Kidney capillary endothelial cell (primary cell): Measurements from ENCODE around the gene SH2D1B.
"Not testable (repeated sequence)": the region's sequence is repeated elsewhere in the genome, so short reads cannot be mapped to it uniquely, and the experiment has no call there.

ENCODE experiments used
- DNase-seq: peaks from one replicate; pipeline ENCODE4 v3.0.0-alpha.2; 2018; ENCODE audit warnings: low spot score

The SH2D1B gene

DNA sequence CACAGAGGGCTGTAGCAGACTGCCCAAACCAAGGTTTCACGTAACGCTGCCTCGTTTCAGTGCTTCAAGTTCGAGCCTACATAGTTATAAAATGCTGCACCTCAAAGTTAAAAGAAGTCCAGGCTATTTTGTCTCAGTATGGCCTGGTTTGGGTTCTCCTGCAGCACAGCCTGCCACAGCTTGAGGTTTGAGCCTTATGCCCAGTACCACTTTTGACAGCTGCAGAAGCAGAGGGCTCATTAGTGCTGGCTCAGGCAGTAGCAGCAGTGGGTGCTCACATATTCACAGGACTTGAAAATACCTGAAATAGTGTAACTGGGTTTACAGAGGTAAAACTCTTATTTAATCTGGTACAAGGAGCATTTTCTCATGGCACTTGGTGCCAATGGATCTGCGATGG, 50.6 kb downstream of the SH2D1B start:
- DNase-seq: no peak

GRCh38 chr1:162360874-162361260, 51.1 kb downstream of the SH2D1B start:
- no peak for DNase-seq

DNA sequence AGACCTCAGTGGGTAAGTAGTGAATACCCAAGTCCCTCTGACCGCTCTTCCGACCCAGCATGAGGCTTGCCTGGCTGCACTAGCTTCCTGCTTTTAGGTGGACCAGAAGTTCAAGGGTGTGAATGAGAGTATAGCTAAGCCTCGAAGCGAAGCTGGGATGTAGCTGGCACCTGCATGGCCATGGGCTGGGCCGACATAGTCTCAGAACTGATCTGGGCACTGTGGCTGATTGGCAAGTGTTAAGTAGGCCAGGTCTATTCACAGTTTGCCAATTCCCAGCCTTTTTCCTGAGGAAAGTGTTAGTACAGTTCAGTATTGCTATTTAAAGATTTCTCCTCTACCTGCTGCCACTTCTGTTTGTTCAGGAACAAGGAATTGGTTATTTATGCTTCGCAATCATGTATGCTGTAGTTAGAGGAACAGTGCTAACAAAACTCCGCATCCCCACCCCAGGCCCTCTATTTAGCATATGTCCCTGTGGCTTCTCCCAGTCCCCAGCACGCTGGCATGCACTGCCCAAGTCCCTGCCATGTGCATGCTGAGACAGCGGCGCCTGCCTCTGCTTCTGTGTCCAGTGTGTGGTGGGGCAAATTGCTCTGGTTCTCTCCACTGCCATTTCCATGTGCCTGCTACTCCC, 51.6 kb downstream of the SH2D1B start:
- no peak for DNase-seq

DNA sequence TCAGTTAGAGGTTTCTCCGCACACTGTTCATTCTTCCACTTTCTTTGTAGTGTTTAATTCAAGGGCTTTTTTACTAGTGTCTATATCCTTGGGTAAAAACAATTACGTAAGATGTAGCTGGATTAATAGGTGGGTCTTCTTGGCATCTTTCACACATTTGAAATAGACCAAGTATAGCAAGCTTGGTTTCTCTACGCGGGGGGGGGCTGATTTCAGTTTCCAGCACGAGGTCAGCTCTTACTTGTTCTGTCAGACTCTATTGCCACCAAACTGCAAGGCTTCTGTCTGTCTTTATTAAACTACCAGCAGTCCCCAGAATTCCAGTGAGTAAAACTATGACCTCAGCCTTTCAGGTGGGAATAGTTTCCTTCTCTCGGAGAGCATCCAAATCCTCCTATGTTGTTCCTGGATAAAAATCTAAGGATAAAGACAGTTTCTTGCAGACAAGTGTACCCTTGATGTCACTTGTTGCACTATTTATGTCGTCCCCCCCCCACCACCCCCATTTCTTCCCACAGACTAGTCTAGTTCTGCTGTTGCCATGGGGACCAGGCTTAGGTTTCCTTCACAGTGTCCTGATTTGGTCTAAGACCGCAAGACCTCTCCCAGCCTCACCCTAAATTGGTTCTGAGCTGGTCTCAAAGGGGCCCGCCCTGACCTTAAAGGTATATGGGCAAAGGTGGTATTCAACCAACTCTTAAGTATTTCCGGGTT, 52.3 kb downstream of the SH2D1B start:
- no peak for DNase-seq

GRCh38 chr1:162358928-162359327, 53.0 kb downstream of the SH2D1B start:
- DNase-seq: no peak

GRCh38 chr1:162357681-162358266, 54.2 kb downstream of the SH2D1B start:
- DNase-seq: peak; percentile 12

- no peak for DNase-seq
These were observed 58.2 kb downstream of the SH2D1B start for GRCh38 chr1:162353702-162354101.

GRCh38 chr1:162353078-162353477, 58.9 kb downstream of the SH2D1B start:
- DNase-seq: no peak

DNA sequence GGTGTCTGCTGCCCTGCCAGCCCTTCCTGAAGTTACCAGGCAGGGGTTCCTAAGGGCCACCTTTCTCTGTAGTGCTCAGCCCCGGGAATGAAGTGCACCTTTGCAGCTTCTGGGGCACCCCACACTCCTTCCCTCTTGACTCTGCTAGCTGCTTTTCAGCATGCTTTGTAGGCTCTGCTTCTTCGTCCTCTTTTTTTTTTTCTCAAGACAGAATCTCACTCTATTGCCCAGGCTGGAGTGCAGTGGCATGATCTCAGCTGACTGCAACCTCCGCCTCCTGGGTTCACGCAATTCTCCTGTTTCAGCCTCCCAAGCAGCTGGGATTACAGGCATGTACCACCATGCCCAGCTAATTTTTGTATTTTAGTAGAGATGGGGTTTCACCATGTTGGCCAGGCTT, 60.1 kb downstream of the SH2D1B start:
- DNase-seq: not testable (repeated sequence)

GRCh38 chr1:162351246-162351842, 60.6 kb downstream of the SH2D1B start:
- no peak for DNase-seq

- DNase-seq: peak; percentile 87
These were observed 62.2 kb downstream of the SH2D1B start for GRCh38 chr1:162349635-162350330.

GRCh38 chr1:162347281-162347680, 64.7 kb downstream of the SH2D1B start:
- no peak for DNase-seq
